Measurements from ENCODE around the gene BFSP1. TPM values are rescaled to one million over a fixed set of nuclear protein-coding genes. Genes with fewer than 3 reads are reported as not detected.

BFSP1 gene
- total RNA-seq, 1 experiment from 2014 or later, result 9.4 TPM

- Histone ChIP-seq H3K36me3 (no peaks in the 10 kb centered on the region), H3K4me3 (no peak overlapping the region), H3K27me3 (replicated peaks) (no peaks in the 10 kb centered on the region), H3K27ac (no peak overlapping the region), H3K9me3 (replicated peaks) (no peaks in the 10 kb centered on the region), H3K4me1 (replicated peaks) (no peaks in the 10 kb centered on the region)
- no peak for DNase-seq (ENCODE audit: low read depth in 1 of 2, low spot score in 2 of 2)
Measured at GRCh38 chr20:17524560-17524959, 6.6 kb downstream of the BFSP1 start.

- Histone ChIP-seq H3K4me1 (replicated peaks) (no peaks in the 10 kb centered on the region), H3K9me3 (replicated peaks) (no peaks in the 10 kb centered on the region), H3K27ac (no peak overlapping the region), H3K36me3 (no peaks in the 10 kb centered on the region), H3K27me3 (replicated peaks) (no peaks in the 10 kb centered on the region), H3K4me3 (no peak overlapping the region)
- DNase-seq (ENCODE audit: low read depth in 1 of 2, low spot score in 2 of 2), result no peak
Measured at GRCh38 chr20:17523326-17523725, 7.9 kb downstream of the BFSP1 start.

- no peaks in the 10 kb centered on the region for H3K4me1 ChIP-seq (replicated peaks)
- H3K9me3 ChIP-seq (replicated peaks), result no peaks in the 10 kb centered on the region
- H3K27me3 ChIP-seq (replicated peaks), result no peaks in the 10 kb centered on the region
- no peak for DNase-seq (ENCODE audit: low read depth in 1 of 2, low spot score in 2 of 2)
- no peaks in the 10 kb centered on the region for H3K36me3 ChIP-seq
- no peak overlapping the region for H3K27ac ChIP-seq
- no peak overlapping the region for H3K4me3 ChIP-seq
Measured at GRCh38 chr20:17522528-17522927, 8.7 kb downstream of the BFSP1 start.

- H3K9me3 ChIP-seq (replicated peaks), result no peaks in the 10 kb centered on the region
- H3K4me3 ChIP-seq, result no peak overlapping the region
- DNase-seq (ENCODE audit: low read depth in 1 of 2, low spot score in 2 of 2), result no peak
- no peaks in the 10 kb centered on the region for H3K27me3 ChIP-seq (replicated peaks)
- H3K36me3 ChIP-seq, result no peaks in the 10 kb centered on the region
- H3K27ac ChIP-seq, result no peak overlapping the region
- H3K4me1 ChIP-seq (replicated peaks), result no peaks in the 10 kb centered on the region
Measured at GRCh38 chr20:17520583-17520982, 10.6 kb downstream of the BFSP1 start.

- no peaks in the 10 kb centered on the region for H3K27me3 ChIP-seq (replicated peaks)
- H3K9me3 ChIP-seq (replicated peaks), result no peaks in the 10 kb centered on the region
- no peaks in the 10 kb centered on the region for H3K36me3 ChIP-seq
- H3K27ac ChIP-seq, result no peak overlapping the region
- no peaks in the 10 kb centered on the region for H3K4me1 ChIP-seq (replicated peaks)
- H3K4me3 ChIP-seq, result no peak overlapping the region
- DNase-seq (ENCODE audit: low read depth in 1 of 2, low spot score in 2 of 2), result no peak
Measured at GRCh38 chr20:17519606-17520285, 11.4 kb downstream of the BFSP1 start.

- H3K4me3 ChIP-seq, result no peak overlapping the region
- no peaks in the 10 kb centered on the region for H3K9me3 ChIP-seq (replicated peaks)
- DNase-seq (ENCODE audit: low read depth in 1 of 2, low spot score in 2 of 2), result no peak
- H3K4me1 ChIP-seq (replicated peaks), result no peaks in the 10 kb centered on the region
- H3K27me3 ChIP-seq (replicated peaks), result no peaks in the 10 kb centered on the region
- no peak overlapping the region for H3K27ac ChIP-seq
- no peaks in the 10 kb centered on the region for H3K36me3 ChIP-seq
Measured at GRCh38 chr20:17518339-17519052, 12.7 kb downstream of the BFSP1 start.

GRCh38 chr20:17515053-17515452, 16.1 kb downstream of the BFSP1 start:
- no peak for DNase-seq (ENCODE audit: low read depth in 1 of 2, low spot score in 2 of 2)
- Histone ChIP-seq H3K4me3 (no peak overlapping the region), H3K9me3 (replicated peaks) (no peaks in the 10 kb centered on the region)

GRCh38 chr20:17513939-17514338, 17.2 kb downstream of the BFSP1 start:
- Histone ChIP-seq H3K9me3 (replicated peaks) (no peaks in the 10 kb centered on the region), H3K27ac (no peak overlapping the region), H3K36me3 (no peaks in the 10 kb centered on the region), H3K4me3 (no peak overlapping the region), H3K27me3 (replicated peaks) (no peaks in the 10 kb centered on the region), H3K4me1 (replicated peaks) (no peaks in the 10 kb centered on the region)
- no peak for DNase-seq (ENCODE audit: low read depth in 1 of 2, low spot score in 2 of 2)

More at GRCh38 chr20:17515053-17515452, 16.1 kb downstream of the BFSP1 start:
- Histone ChIP-seq H3K4me1 (replicated peaks) (no peaks in the 10 kb centered on the region), H3K36me3 (no peaks in the 10 kb centered on the region), H3K27ac (no peak overlapping the region), H3K27me3 (replicated peaks) (no peaks in the 10 kb centered on the region)

GRCh38 chr20:17511401-17511800, 19.8 kb downstream of the BFSP1 start:
- no peak overlapping the region for H3K27ac ChIP-seq
- no peaks in the 10 kb centered on the region for H3K4me1 ChIP-seq (replicated peaks)

GRCh38 chr20:17510548-17510947, 20.6 kb downstream of the BFSP1 start:
- Histone ChIP-seq H3K4me1 (replicated peaks) (peaks cover 1% of the 10 kb centered on the region), H3K27ac (no peak overlapping the region), H3K27me3 (replicated peaks) (no peaks in the 10 kb centered on the region), H3K36me3 (no peaks in the 10 kb centered on the region), H3K4me3 (no peak overlapping the region), H3K9me3 (replicated peaks) (no peaks in the 10 kb centered on the region)
- DNase-seq (ENCODE audit: low read depth in 1 of 2, low spot score in 2 of 2), result no peak

More at GRCh38 chr20:17511401-17511800, 19.8 kb downstream of the BFSP1 start:
- DNase-seq (ENCODE audit: low read depth in 1 of 2, low spot score in 2 of 2), result no peak
- no peaks in the 10 kb centered on the region for H3K36me3 ChIP-seq
- no peaks in the 10 kb centered on the region for H3K27me3 ChIP-seq (replicated peaks)
- H3K4me3 ChIP-seq, result no peak overlapping the region
- no peaks in the 10 kb centered on the region for H3K9me3 ChIP-seq (replicated peaks)

- H3K36me3 ChIP-seq, result no peaks in the 10 kb centered on the region
- no peaks in the 10 kb centered on the region for H3K27me3 ChIP-seq (replicated peaks)
- no peaks in the 10 kb centered on the region for H3K9me3 ChIP-seq (replicated peaks)
Measured at GRCh38 chr20:17508756-17509155, 22.4 kb downstream of the BFSP1 start.

GRCh38 chr20:17507531-17507930, 23.6 kb downstream of the BFSP1 start:
- Histone ChIP-seq H3K36me3 (no peaks in the 10 kb centered on the region), H3K4me3 (no peak overlapping the region), H3K27me3 (replicated peaks) (no peaks in the 10 kb centered on the region), H3K9me3 (replicated peaks) (no peaks in the 10 kb centered on the region), H3K4me1 (replicated peaks) (peaks cover 12% of the 10 kb centered on the region), H3K27ac (no peak overlapping the region)
- DNase-seq (ENCODE audit: low read depth in 1 of 2, low spot score in 2 of 2), result no peak

More at GRCh38 chr20:17508756-17509155, 22.4 kb downstream of the BFSP1 start:
- peaks cover 12% of the 10 kb centered on the region for H3K4me1 ChIP-seq (replicated peaks)
- no peak for DNase-seq (ENCODE audit: low read depth in 1 of 2, low spot score in 2 of 2)
- H3K27ac ChIP-seq, result no peak overlapping the region
- H3K4me3 ChIP-seq, result no peak overlapping the region

GRCh38 chr20:17507032-17507431, 24.1 kb downstream of the BFSP1 start:
- Histone ChIP-seq H3K27ac (no peak overlapping the region), H3K4me1 (replicated peaks) (peaks cover 12% of the 10 kb centered on the region), H3K36me3 (no peaks in the 10 kb centered on the region), H3K27me3 (replicated peaks) (no peaks in the 10 kb centered on the region), H3K4me3 (no peak overlapping the region), H3K9me3 (replicated peaks) (no peaks in the 10 kb centered on the region)
- DNase-seq (ENCODE audit: low read depth in 1 of 2, low spot score in 2 of 2), result no peak

GRCh38 chr20:17505636-17506517, 25.3 kb downstream of the BFSP1 start:
- DNase-seq (ENCODE audit: low read depth in 1 of 2, low spot score in 2 of 2), result no peak
- no peak overlapping the region for H3K27ac ChIP-seq
- no peaks in the 10 kb centered on the region for H3K9me3 ChIP-seq (replicated peaks)
- H3K36me3 ChIP-seq, result no peaks in the 10 kb centered on the region
- H3K27me3 ChIP-seq (replicated peaks), result no peaks in the 10 kb centered on the region
- H3K4me1 ChIP-seq (replicated peaks), result peaks cover 12% of the 10 kb centered on the region
- no peak overlapping the region for H3K4me3 ChIP-seq

Measured in SJSA1 (cell line).